Loucy (cell line): ENCODE results near the gene CD44.

Experiments
- CTCF ChIP-seq: fragments of 200-600 bp; sonication (generic); conservative IDR thresholded peaks from 2 replicates; pipeline ENCODE4 v1.5.1; 2014; ENCODE audit warnings: mild to moderate bottlenecking, antibody characterized with exemption, low read length
- EZH2phosphoT487 ChIP-seq: fragments of 200-600 bp; IDR thresholded peaks from 2 replicates; pipeline ENCODE4 v1.6.1; 2018; ENCODE audit warnings: antibody characterized with exemption, mild to moderate bottlenecking, moderate library complexity, borderline replicate concordance

- TF ChIP-seq CTCF: no peak
- TF ChIP-seq EZH2phosphoT487: no peak
These were observed 23.3 kb upstream of the CD44 start for GRCh38 chr11:35115688-35116030.
